ENCODE results near the gene TSPAN14. TPM values are rescaled to one million over a fixed set of nuclear protein-coding genes. Genes with fewer than 3 reads are reported as not detected.

Gene TSPAN14
- total and polyA plus RNA-seq, 2 of the 8 experiments (the other 6 are each of a cell fraction or from before 2014, with no cell fraction given): 47.4 to 57.8 TPM

DNA sequence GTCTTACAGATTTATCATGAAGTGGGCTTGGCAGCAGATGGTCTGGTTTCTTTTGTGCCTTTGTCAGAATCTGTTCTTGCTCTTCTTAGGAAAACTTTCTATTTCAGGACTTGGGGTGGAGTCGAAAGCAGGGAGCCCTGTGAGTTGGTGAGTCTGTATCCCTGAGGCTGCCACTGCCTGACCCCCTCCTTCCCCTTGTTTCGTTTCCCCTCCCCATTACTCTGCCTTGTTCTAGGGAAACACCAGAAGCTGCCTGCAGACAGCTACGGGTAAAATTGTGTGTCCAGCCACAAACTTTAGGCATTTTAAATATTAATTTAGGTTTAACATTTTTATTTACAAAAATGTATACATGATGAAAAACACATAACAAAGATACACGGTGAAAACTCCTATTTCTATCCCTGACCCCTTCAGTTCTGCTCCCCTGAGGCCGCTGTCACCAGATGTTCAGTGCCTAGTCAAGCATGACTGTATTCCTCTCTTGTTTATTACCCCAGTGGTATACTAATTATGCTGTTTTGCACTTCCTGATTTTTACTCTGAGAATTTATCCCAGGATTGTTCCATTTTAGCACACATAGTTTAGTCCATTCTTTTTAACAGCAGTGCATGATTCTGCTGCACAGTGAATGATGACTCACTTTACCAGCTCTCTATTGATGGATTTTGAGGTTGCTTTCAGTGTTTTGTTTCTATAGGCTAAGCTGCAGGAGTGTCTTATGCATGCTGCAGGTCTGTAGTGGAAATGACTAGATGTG lies 9.1 kb downstream of the TSPAN14 start (continued):
- TF ChIP-seq KDM1A (IDR thresholded peaks at IDR 0.05; ENCODE audit: borderline replicate concordance, low read length): no peak
